AG09309 (cell line): ENCODE measurements around the gene FAIM2.

ENCODE experiments used
- DNase-seq: peaks from one replicate; pipeline ENCODE4 v3.0.0-alpha.2; 2010; ENCODE audit warnings: low read depth
- H3K4me3 ChIP-seq: 2 replicates; pipeline ENCODE4 v1.5.1; 2011; ENCODE audit warnings: mild to moderate bottlenecking, low read depth, low read length, moderate library complexity; ENCODE audit not compliant: control insufficient read depth
- TF ChIP-seq, protein P1 (sequence below): IDR thresholded peaks from 2 replicates; pipeline ENCODE4 v1.5.1; 2011; ENCODE audit warnings: mild to moderate bottlenecking, low read depth, low read length, inconsistent platforms; ENCODE audit not compliant: insufficient read depth, control insufficient read depth; ENCODE audit errors: missing control alignments

The FAIM2 gene

DNA sequence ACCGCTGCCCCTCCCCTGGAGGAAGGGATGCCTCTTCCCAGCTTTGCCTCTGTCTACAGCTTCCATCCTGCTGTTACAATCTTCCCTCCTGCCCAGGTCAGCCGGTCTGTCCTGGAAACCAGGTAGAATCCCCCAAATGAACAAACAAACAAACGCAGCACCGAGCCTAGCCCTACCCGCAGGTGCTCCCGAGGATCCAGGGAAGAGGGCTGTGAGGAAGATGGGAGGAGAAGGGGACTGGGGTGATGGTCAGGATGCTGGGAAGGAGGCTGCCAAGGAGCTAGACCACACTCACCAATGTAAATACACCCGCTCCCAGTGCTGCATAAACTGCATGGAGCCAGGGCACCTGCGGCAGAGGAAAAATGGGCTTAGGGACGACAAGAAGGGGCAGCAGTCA, 16.6 kb downstream of the FAIM2 start:
- no peak for DNase-seq
- TF ChIP-seq, protein P1, sequence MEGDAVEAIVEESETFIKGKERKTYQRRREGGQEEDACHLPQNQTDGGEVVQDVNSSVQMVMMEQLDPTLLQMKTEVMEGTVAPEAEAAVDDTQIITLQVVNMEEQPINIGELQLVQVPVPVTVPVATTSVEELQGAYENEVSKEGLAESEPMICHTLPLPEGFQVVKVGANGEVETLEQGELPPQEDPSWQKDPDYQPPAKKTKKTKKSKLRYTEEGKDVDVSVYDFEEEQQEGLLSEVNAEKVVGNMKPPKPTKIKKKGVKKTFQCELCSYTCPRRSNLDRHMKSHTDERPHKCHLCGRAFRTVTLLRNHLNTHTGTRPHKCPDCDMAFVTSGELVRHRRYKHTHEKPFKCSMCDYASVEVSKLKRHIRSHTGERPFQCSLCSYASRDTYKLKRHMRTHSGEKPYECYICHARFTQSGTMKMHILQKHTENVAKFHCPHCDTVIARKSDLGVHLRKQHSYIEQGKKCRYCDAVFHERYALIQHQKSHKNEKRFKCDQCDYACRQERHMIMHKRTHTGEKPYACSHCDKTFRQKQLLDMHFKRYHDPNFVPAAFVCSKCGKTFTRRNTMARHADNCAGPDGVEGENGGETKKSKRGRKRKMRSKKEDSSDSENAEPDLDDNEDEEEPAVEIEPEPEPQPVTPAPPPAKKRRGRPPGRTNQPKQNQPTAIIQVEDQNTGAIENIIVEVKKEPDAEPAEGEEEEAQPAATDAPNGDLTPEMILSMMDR = no peak
- no peak overlapping the region for H3K4me3 ChIP-seq

DNA sequence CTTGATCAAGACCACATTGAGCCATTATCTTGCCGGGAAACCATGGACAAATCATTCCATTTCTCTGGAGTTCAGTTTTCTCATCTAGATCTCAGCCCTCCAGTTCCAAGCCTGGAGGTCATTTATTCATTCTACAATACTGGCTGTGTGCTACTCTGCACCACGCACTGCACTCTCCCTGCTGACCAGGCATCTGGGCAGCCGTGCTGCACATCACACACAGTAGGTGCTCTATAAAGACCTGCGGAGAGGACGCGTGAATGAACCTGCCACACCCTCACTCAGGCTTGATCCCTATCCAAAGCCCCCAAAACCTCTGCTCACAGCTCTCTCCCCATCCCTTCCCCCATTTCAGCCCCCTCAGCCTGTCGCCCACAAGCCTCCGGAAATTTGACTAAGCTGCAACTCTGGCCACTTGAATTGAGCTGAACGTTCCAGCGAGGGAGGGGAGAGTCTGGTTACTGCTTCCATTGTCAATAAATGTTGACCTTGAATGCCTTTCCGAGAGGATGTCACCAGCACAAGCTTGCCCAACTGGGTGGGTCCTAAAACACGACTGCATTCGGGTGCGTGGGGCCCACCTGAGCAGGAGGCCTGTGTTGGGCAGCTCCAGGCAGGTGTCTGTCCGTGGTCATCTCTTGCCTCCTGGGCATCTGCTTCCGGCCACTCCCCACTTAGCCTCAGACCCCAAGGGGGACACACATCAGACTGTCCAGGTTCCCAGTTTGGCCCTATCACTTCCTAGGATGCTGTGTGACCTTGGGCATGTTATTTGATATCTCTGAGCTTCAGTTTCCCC, 17.8 kb downstream of the FAIM2 start:
- no peak overlapping the region for H3K4me3 ChIP-seq
- DNase-seq = no peak
- TF ChIP-seq, protein P1 = no peak

DNA sequence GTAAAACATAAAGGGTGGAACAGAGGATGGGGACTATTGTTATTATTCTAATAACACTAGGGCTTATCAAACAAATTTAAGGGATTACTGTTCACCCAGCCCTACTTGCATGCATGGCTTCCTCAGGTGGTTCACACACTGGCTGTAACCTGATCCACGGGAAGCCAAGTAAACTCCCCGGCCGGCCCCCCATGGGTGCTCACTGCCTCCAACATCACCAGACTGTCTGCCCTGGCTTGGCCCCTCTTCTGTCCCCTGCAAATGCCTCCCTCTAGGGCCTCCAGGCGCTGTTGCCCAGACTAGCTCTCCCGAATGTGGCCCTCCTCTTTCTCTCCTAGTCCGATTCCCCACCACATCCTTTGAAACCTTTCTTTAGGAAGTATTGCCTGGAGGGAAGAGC, 18.6 kb downstream of the FAIM2 start:
- TF ChIP-seq, protein P1 = no peak
- no peak overlapping the region for H3K4me3 ChIP-seq
- no peak for DNase-seq

DNA sequence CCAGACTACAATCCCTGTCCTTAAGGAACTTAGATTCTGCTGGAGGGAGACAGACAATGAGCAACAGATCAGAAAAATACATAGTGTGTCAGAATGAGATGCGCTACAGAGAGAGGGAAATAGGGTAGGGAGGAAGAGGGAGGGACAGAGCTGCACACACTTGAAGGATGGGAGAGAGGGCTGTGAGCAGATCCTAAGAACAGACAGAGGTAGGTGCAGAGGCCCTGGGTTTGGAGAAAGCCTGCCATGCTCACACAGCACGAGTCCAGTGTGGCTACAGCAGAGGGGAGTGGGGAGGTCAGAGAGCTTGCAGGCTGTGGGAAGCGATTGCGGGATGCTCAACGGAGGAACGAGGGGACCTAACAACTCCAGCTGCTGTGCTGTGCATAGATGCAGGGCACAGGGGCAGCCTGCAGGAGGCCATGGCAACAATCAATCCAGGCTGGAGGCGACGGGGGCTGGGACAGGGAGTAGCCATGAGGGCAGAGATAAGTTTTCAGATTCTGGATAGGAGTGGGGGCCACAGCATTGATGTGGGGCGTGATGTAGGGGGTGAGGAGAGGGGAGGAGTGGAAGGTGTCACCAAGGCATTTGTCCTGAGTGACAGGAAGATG, 20.7 kb downstream of the FAIM2 start:
- no peak for DNase-seq
- TF ChIP-seq, protein P1 = no peak
- no peak overlapping the region for H3K4me3 ChIP-seq

DNA sequence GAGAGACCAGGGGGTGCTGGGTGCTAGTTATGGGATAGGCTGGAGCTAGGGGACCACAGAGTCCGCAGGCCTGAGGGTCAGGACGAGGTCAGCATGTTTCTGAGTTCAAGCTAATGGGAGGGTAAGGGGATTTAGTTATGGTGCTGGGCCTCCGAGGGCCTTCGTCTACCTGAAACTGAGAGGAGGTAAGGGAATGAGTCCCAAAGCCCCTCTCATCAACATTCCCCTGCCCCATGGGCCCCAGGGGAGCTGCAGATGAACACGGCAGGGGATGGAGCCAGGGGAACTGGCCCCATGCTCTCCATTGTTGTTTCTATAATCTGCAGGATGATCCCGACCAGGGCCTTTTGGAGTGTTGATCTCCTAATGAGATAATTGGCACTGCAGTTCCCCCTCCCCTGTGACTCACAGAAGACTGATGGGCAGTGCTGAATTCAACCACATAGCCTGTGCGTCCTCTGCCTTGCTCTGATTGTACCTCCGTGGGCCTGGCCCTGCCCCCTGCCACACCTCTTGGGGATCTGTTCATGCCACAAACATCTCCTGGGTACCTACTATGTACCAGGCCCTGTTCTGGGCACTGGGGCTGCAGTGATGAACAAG, 21.4 kb downstream of the FAIM2 start:
- no peak overlapping the region for H3K4me3 ChIP-seq
- TF ChIP-seq, protein P1 = no peak
- no peak for DNase-seq

DNA sequence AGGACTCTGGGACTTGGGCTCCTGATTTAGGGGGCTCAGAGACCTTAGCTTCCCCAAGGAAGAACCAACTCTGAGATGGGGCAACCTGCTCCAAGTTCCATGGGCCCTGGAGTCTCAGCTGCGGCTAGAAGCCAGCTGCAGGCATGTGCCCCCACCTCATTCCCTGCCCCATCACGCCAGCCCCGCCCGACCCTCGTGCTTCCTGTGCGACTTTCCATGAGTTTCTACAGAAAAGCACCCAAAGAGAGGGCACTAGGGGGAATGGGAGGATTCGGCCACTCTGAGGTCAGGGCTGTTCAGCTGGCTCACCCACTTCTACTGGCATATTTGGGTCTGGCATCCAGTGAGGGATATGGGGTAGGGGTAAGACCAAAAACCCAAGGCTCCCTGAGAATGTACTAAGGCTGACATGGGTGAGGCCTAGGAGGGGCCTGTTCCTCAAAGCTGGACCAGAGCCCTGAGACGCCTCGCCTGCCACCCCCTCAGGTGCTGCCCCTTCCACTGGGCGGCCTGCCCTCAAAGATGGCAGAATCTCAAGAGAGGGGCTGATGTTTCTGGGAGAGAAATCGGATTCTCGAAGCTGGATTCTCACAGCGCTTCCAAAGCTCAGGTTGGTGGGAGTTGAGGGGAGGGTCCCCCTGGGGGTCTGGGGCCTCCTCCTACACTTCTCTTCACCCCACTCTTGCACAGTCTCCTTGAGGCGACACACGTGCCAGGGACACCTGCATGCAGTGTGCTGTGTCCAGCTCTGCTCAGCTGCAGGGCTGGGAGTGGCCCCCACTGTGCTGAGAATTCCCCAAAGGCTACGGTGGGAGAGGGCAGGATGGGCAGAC, 22.1 kb downstream of the FAIM2 start:
- H3K4me3 ChIP-seq = no peak overlapping the region
- no peak for DNase-seq
- TF ChIP-seq, protein P1 = no peak
